ENCODE data around the gene SLC30A2. TPM values are rescaled to one million over a fixed set of nuclear protein-coding genes. Genes with fewer than 3 reads are reported as not detected.

The SLC30A2 gene
- total and polyA plus RNA-seq, 4 experiments from 2014 or later: not detected

- intact Hi-C loops (cut with micrococcal nuclease): no loop called here
- ChIA-PET POLR2A (ENCODE audit: partially characterized antibody) (no interaction called here), CTCF (ENCODE audit: partially characterized antibody) (interaction anchor here (12.9 kb wide), 1 partner anchor 109 kb away, joined by 583 read pairs; no protein-coding TSS in a partner anchor)
- Histone ChIP-seq H3K4me1 (ENCODE audit: insufficient read depth, low read length) (no peaks in the 10 kb centered on the region), H3K36me3 (ENCODE audit: insufficient read depth, low read length) (no peaks in the 10 kb centered on the region), H3K4me3 (ENCODE audit: low read length in 2 of 2) (no peak overlapping the region), H3K9me3 (ENCODE audit: control insufficient read depth in 1 of 2, low read length in 2 of 2) (no peaks in the 10 kb centered on the region), H3K27me3 (ENCODE audit: insufficient read depth, low read length) (no peaks in the 10 kb centered on the region), H3K27ac (ENCODE audit: low read depth, low read length) (no peak overlapping the region)
- no peaks in the 10 kb centered on the region for H3K9me3 Mint-ChIP-seq
- no peak for DNase-seq
- no peak overlapping the region for H3K27ac Mint-ChIP-seq
- H3K27me3 Mint-ChIP-seq: peaks cover 0 to 9% of the 10 kb centered on the region in 2 donors
- no peaks in the 10 kb centered on the region for H3K36me3 Mint-ChIP-seq
- no peak overlapping the region for H3K4me3 Mint-ChIP-seq
- H3K4me1 Mint-ChIP-seq: peaks cover 0 to 4% (median 0%) of the 10 kb centered on the region in 4 donors
Measured at GRCh38 chr1:26005434-26006105, 40.3 kb downstream of the SLC30A2 start.

- intact Hi-C loops (cut with micrococcal nuclease): no loop called here
- ChIA-PET CTCF (ENCODE audit: partially characterized antibody) (interaction anchor here (1.0 to 12.9 kb wide), 3 partner anchors 13 to 107 kb away, joined by 3 to 583 read pairs (median 3); no protein-coding TSS in a partner anchor), POLR2A (ENCODE audit: partially characterized antibody) (no interaction called here)
- no peaks in the 10 kb centered on the region for H3K9me3 Mint-ChIP-seq
- no peak overlapping the region for H3K4me3 ChIP-seq (ENCODE audit: low read length in 2 of 2)
- no peaks in the 10 kb centered on the region for H3K36me3 ChIP-seq (ENCODE audit: insufficient read depth, low read length)
- H3K4me1 ChIP-seq (ENCODE audit: insufficient read depth, low read length): peaks cover under 1% of the 10 kb centered on the region
- H3K4me3 Mint-ChIP-seq: no peak overlapping the region
- H3K36me3 Mint-ChIP-seq: no peaks in the 10 kb centered on the region
- no peak overlapping the region for H3K27ac Mint-ChIP-seq
- H3K27me3 Mint-ChIP-seq: peaks cover 0 to 8% of the 10 kb centered on the region in 2 donors
- H3K9me3 ChIP-seq (ENCODE audit: control insufficient read depth in 1 of 2, low read length in 2 of 2): no peaks in the 10 kb centered on the region
- no peaks in the 10 kb centered on the region for H3K27me3 ChIP-seq (ENCODE audit: insufficient read depth, low read length)
- DNase-seq: no peak
- peaks cover 0 to 1% (median under 1%) of the 10 kb centered on the region in 4 donors for H3K4me1 Mint-ChIP-seq
- no peak overlapping the region for H3K27ac ChIP-seq (ENCODE audit: low read depth, low read length)
Measured at GRCh38 chr1:26003756-26004155, 42.2 kb downstream of the SLC30A2 start.

- Histone ChIP-seq H3K4me3 (ENCODE audit: low read length in 2 of 2) (no peak overlapping the region), H3K27ac (ENCODE audit: low read depth, low read length) (no peak overlapping the region), H3K9me3 (ENCODE audit: control insufficient read depth in 1 of 2, low read length in 2 of 2) (no peaks in the 10 kb centered on the region), H3K4me1 (ENCODE audit: insufficient read depth, low read length) (peaks cover 5% of the 10 kb centered on the region), H3K27me3 (ENCODE audit: insufficient read depth, low read length) (no peaks in the 10 kb centered on the region), H3K36me3 (ENCODE audit: insufficient read depth, low read length) (no peaks in the 10 kb centered on the region)
- Mint-ChIP-seq H3K4me3 (no peak overlapping the region), H3K27me3 (peaks cover 0 to 8% of the 10 kb centered on the region in 2 donors), H3K9me3 (no peaks in the 10 kb centered on the region), H3K36me3 (no peaks in the 10 kb centered on the region), H3K4me1 (peaks cover under 1 to 6% (median 5%) of the 10 kb centered on the region in 4 donors), H3K27ac (no peak overlapping the region)
- intact Hi-C loops (cut with micrococcal nuclease): no loop called here
- CTCF ChIA-PET (ENCODE audit: partially characterized antibody): interaction anchor here (1.0 to 12.9 kb wide), 3 partner anchors 13 to 107 kb away, joined by 3 to 583 read pairs (median 3); no protein-coding TSS in a partner anchor
- POLR2A ChIA-PET (ENCODE audit: partially characterized antibody): no interaction called here
- DNase-seq: no peak
Measured at GRCh38 chr1:26003262-26003661, 42.7 kb downstream of the SLC30A2 start.

- DNase-seq: no peak
- Histone ChIP-seq H3K27me3 (ENCODE audit: insufficient read depth, low read length) (no peaks in the 10 kb centered on the region), H3K9me3 (ENCODE audit: control insufficient read depth in 1 of 2, low read length in 2 of 2) (no peaks in the 10 kb centered on the region), H3K27ac (ENCODE audit: low read depth, low read length) (no peak overlapping the region), H3K4me1 (ENCODE audit: insufficient read depth, low read length) (peaks cover 22% of the 10 kb centered on the region), H3K36me3 (ENCODE audit: insufficient read depth, low read length) (no peaks in the 10 kb centered on the region), H3K4me3 (ENCODE audit: low read length in 2 of 2) (no peak overlapping the region)
- Mint-ChIP-seq H3K9me3 (peaks cover 0 to 2% (median 0%) of the 10 kb centered on the region in 8 donors), H3K27ac (peak overlapping the region in 1 of 7 donors; percentile 98), H3K36me3 (peaks cover 0 to 4% of the 10 kb centered on the region in 2 donors), H3K27me3 (peaks cover 0 to under 1% of the 10 kb centered on the region in 2 donors), H3K4me1 (peaks cover 18 to 31% (median 23%) of the 10 kb centered on the region in 4 donors), H3K4me3 (peak overlapping the region in 2 of 8 donors; percentile 94)
- intact Hi-C loops (cut with micrococcal nuclease): loop anchor here (2.0 to 5.0 kb wide), 2 partner anchors 36 to 382 kb away; partner anchors contain the start of gene MAN1C1
- POLR2A ChIA-PET (ENCODE audit: partially characterized antibody): interaction anchor here (1.0 to 4.4 kb wide), 4 partner anchors 8 to 124 kb away, joined by 3 to 73 read pairs (median 14); partner anchors contain the start of genes PAQR7 and STMN1
- CTCF ChIA-PET (ENCODE audit: partially characterized antibody): interaction anchor here (0.8 to 12.9 kb wide), 6 partner anchors 28 to 124 kb away, joined by 3 to 583 read pairs (median 3); no protein-coding TSS in a partner anchor
Measured at GRCh38 chr1:25999041-25999800, 46.7 kb downstream of the SLC30A2 start.

GRCh38 chr1:25997828-25998761, 47.8 kb downstream of the SLC30A2 start, which contains the start of gene PAFAH2:
Gene PAFAH2, minus strand, starts transcription at chr1:25998063. Its CDS starts 7,247 bp downstream, at chr1:25990816.
- Mint-ChIP-seq H3K36me3 (peaks cover 0 to 9% of the 10 kb centered on the region in 2 donors), H3K4me1 (peaks cover 21 to 31% (median 28%) of the 10 kb centered on the region in 4 donors), H3K27me3 (no peaks in the 10 kb centered on the region), H3K27ac (peak within 1 kb of the TSS; percentile 97 to 99 (median 98)), H3K9me3 (peaks cover 0 to 2% (median 0%) of the 10 kb centered on the region in 8 donors), H3K4me3 (peak within 1 kb of the TSS; percentile 92 to 96 (median 94))
- no peaks in the 10 kb centered on the region for H3K36me3 ChIP-seq (ENCODE audit: insufficient read depth, low read length)
- H3K4me3 ChIP-seq (ENCODE audit: low read length in 2 of 2): peak within 1 kb of the TSS; percentile 67 to 86
- peak; percentile 95 to 99 (median 98) for DNase-seq
- H3K4me1 ChIP-seq (ENCODE audit: insufficient read depth, low read length): peaks cover 29% of the 10 kb centered on the region
- ChIA-PET POLR2A (ENCODE audit: partially characterized antibody) (interaction anchor here (0.7 to 4.4 kb wide), 19 partner anchors 10 to 757 kb away, joined by 3 to 73 read pairs (median 6); partner anchors contain the start of genes AUNIP, HMGN2, MTFR1L and PAQR7), CTCF (ENCODE audit: partially characterized antibody) (interaction anchor here (0.7 to 12.9 kb wide), 18 partner anchors 10 to 154 kb away, joined by 3 to 583 read pairs (median 5); partner anchors contain the start of gene PDIK1L)
- intact Hi-C loops (cut with micrococcal nuclease): loop anchor here (1.0 to 5.0 kb wide), 6 partner anchors 27 to 381 kb away; partner anchors contain the start of gene MAN1C1
- H3K9me3 ChIP-seq (ENCODE audit: control insufficient read depth in 1 of 2, low read length in 2 of 2): no peaks in the 10 kb centered on the region
- H3K27ac ChIP-seq (ENCODE audit: low read depth, low read length): peak within 1 kb of the TSS; percentile 84
- H3K27me3 ChIP-seq (ENCODE audit: insufficient read depth, low read length): no peaks in the 10 kb centered on the region
